GM18517 (cell line): ENCODE data around the gene EDIL3.
"Not testable (repeated sequence)": the region's sequence is repeated elsewhere in the genome, so short reads cannot be mapped to it uniquely, and the experiment has no call there.

ENCODE experiments used
- ATAC-seq: cut with Tn5 transposase; IDR thresholded peaks from one replicate; pipeline ENCODE4 v1.9.1; 2021; ENCODE audit warnings: mild to moderate bottlenecking, moderate library complexity; ENCODE audit not compliant: unreplicated experiment

Gene EDIL3

GRCh38 chr5:84378961-84379360 lies 5.7 kb downstream of the EDIL3 start:
- no peak for ATAC-seq

GRCh38 chr5:84378420-84378819 lies 6.3 kb downstream of the EDIL3 start:
- ATAC-seq: no peak

GRCh38 chr5:84376346-84376745 lies 8.3 kb downstream of the EDIL3 start:
- no peak for ATAC-seq

- ATAC-seq: no peak
These were observed 10.1 kb downstream of the EDIL3 start for GRCh38 chr5:84374568-84374967.

GRCh38 chr5:84373506-84373905 lies 11.2 kb downstream of the EDIL3 start:
- no peak for ATAC-seq

GRCh38 chr5:84372066-84372695 lies 12.5 kb downstream of the EDIL3 start:
- ATAC-seq: no peak

- no peak for ATAC-seq
These were observed 14.5 kb downstream of the EDIL3 start for GRCh38 chr5:84370176-84370575.

GRCh38 chr5:84364043-84364442 lies 20.6 kb downstream of the EDIL3 start:
- no peak for ATAC-seq

GRCh38 chr5:84362061-84362720 lies 22.5 kb downstream of the EDIL3 start:
- no peak for ATAC-seq

- ATAC-seq: no peak
These were observed 23.1 kb downstream of the EDIL3 start for GRCh38 chr5:84361572-84361971.

- no peak for ATAC-seq
These were observed 24.6 kb downstream of the EDIL3 start for GRCh38 chr5:84360056-84360455.

GRCh38 chr5:84354101-84354500 lies 30.6 kb downstream of the EDIL3 start:
- ATAC-seq: no peak

GRCh38 chr5:84344788-84345187 lies 39.9 kb downstream of the EDIL3 start:
- ATAC-seq: no peak

GRCh38 chr5:84343171-84343570 lies 41.5 kb downstream of the EDIL3 start:
- no peak for ATAC-seq

GRCh38 chr5:84332106-84332505 lies 52.6 kb downstream of the EDIL3 start:
- no peak for ATAC-seq

GRCh38 chr5:84327591-84327990 lies 57.1 kb downstream of the EDIL3 start:
- no peak for ATAC-seq

GRCh38 chr5:84322646-84323045 lies 62.0 kb downstream of the EDIL3 start:
- no peak for ATAC-seq

- not testable (repeated sequence) for ATAC-seq
These were observed 66.9 kb downstream of the EDIL3 start for GRCh38 chr5:84317826-84318225.

- not testable (repeated sequence) for ATAC-seq
These were observed 72.4 kb downstream of the EDIL3 start for GRCh38 chr5:84312280-84312679.

GRCh38 chr5:84309850-84310249 lies 74.8 kb downstream of the EDIL3 start:
- ATAC-seq: not testable (repeated sequence)

- no peak for ATAC-seq
These were observed 78.1 kb downstream of the EDIL3 start for GRCh38 chr5:84306601-84307000.

GRCh38 chr5:84304599-84304998 lies 80.1 kb downstream of the EDIL3 start:
- no peak for ATAC-seq

GRCh38 chr5:84303315-84303714 lies 81.4 kb downstream of the EDIL3 start:
- ATAC-seq: no peak
